KG1 (cell line): ENCODE results near the gene RICTOR.
"Not testable (repeated sequence)": the region's sequence is repeated elsewhere in the genome, so short reads cannot be mapped to it uniquely, and the experiment has no call there.

Experiments
- DNase-seq: peaks from one replicate; lab custom pipeline; 2025; lab: John Stamatoyannopoulos, UW

Gene RICTOR

DNA sequence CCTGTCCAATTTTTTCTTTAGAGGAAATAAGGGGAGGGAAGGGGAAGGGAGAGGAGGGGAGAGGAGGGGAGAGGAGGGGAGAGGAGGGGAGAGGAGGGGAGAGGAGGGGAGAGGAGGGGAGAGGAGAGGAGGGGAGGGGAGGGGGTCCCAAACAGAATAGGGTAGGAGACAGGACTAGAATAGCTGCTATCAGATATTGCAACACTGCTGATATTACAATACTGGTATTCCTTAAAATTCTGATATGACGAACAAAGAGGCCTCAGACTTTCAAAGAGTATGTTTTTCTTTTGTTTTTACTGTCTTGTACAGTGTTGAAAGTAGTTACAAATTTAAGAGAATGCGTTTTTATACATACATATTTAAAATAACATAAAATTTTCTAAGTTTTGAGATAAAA lies 67.5 kb downstream of the RICTOR start:
- no peak for DNase-seq

GRCh38 chr5:39005566-39006232 lies 68.5 kb downstream of the RICTOR start:
- no peak for DNase-seq

DNA sequence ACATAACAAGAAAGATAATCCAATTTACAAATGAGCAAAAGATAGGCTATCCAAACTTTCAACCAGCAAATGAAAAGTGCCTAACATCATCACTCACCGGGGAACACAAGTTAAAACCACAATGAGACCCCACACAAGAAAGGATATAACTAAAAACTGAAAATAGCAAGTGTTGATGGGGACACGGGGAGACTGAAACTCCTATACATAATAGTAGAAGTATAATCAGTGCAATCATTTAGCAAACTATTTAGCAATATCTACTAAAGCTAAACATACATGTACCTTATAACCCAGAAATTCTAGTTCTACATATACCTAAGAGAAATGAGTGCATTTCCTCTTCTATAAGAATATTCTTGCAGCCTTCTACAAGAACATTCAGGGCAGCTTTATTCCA lies 72.5 kb downstream of the RICTOR start:
- DNase-seq: no peak

- no peak for DNase-seq
These were observed 75.2 kb downstream of the RICTOR start for GRCh38 chr5:38999037-38999436.

DNA sequence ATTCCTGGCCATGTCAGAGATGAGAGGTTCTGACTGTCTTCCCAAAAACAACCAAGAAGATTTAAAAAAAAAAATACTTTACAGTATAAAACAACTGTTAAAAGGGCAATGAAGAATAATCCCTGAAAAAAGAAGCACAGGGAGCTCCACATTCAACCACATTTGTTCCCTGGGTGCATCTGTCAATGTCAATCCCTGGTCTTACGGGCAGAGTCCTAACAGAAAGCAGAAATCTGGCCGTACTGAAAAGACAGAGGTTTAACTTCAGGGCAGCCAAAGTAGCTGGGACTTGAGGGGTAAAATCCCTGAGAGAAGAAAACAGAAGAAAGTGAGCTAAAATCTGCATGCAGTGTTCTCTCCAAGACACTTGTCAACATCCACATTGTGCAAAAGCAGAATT lies 76.6 kb downstream of the RICTOR start:
- DNase-seq: no peak

DNA sequence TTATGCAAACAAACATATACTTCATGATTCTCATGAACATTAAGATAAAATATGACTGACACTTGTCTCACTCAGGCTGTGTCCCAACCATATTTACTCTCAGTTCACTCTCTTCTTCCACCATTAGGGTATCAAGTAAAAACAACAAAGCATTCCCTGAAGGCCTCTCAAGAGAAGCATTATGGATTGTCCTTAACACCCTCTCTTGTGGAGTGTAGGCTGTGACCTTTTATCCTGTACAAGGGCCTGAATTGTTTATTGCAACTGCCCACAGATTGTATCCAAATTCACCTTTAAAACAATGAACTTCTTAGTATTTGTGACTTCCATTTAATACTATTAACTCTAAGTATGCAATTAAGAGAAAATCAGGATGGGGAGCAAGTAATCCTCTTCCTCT lies 78.1 kb downstream of the RICTOR start:
- no peak for DNase-seq

GRCh38 chr5:38994324-38994927 lies 79.8 kb downstream of the RICTOR start:
- DNase-seq: no peak

DNA sequence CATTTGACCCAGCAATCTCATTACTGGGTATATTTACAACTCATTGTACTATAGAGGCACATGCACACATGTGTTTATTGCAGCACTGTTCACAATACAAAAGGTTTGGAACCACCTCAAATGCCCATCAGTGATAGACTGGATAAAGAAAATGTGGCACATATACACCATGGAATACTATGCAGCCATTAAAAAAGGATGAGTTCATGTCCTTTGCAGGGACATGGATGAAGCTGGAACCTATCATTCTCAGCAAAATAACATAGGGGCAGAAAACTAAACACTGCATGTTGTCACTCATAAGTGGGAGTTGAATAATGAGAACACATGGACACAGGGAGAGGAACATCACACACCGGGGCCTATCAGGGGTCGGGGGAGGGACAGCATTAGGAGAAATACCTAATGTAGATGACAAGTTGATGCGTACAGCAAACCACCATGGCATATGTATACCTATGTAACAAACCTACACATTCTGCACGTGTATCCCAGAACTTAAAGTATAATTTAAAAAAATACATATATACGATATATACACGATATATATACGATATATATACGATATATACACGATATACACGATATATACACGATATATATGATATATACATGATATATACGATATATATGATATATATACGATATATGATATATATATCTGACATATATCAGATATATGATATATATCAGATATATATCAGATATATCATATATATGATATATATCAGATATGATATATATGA lies 84.1 kb downstream of the RICTOR start:
- DNase-seq: not testable (repeated sequence)

GRCh38 chr5:38985909-38986452 lies 88.2 kb downstream of the RICTOR start:
- DNase-seq: no peak

- DNase-seq: no peak
These were observed 94.7 kb downstream of the RICTOR start for GRCh38 chr5:38979535-38979934.

DNA sequence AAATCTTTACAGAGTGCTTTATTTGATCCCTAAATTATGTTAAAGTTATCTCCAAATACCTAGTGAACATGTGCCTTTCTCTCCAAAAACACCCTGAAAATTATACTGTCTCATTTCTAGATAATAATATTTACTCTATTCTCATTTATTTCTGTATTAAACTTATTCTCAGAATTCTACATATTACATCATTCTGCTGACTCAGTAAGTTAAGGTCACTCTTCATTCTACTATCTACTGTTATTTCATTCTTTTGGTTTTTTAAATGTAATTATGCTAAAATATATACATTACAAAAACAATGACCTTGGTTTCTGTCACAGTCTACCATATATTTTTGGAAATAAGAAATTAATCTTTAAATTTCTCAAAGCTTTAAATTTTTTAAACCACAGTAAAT lies 96.2 kb downstream of the RICTOR start:
- no peak for DNase-seq

DNA sequence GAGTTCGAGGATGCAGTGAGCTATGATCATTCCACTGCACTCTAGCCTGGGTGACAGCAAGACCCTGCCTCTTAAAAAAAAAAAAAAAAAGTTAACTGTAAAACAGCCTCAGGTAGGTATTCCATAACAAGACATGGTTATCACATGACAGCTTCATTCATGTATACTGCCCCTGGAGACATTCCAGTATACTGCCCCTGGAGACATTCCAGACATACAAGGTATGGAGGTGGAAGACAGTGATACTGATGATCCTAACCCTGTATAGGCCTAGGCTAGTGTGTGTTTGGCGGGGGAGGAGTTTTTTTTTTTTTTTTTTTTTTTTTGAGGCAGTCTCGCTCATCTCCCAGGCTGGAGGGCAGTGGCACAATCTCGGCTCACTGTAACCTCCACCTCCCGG lies 105.5 kb downstream of the RICTOR start:
- no peak for DNase-seq

- DNase-seq: no peak
These were observed 112.5 kb downstream of the RICTOR start for GRCh38 chr5:38961691-38962090.

DNA sequence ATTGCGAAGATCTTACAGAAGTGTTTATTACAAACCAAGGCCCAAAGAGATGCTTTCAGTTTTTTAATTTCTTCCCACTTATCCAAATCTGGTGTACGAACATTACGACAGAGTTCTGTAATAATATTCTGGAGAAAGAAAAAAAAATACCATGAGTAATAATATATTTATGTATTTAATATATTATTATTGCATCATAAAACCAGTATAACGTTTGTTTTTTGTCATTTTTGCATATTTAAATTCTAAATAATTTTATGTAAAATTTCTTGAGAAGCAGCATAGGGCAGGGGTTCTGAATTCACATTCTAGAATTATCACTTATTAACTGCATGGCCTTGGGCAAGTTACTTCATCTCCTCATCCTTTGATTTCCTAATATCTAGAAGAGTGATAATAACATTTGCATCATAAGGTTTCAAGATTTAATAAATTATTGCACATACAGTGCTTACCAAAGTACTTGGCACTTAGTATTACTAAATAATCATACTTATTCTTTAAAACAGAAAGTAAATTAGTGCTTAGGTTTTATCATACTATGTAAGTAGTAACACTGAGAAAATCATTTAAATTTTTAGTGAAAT lies 120.7 kb downstream of the RICTOR start:
- DNase-seq: no peak

- DNase-seq: no peak
These were observed 125.7 kb downstream of the RICTOR start for GRCh38 chr5:38948501-38948900.

GRCh38 chr5:38944282-38944681 lies 129.9 kb downstream of the RICTOR start:
- DNase-seq: no peak

GRCh38 chr5:38941912-38942311 lies 132.3 kb downstream of the RICTOR start:
- no peak for DNase-seq

- DNase-seq: no peak
These were observed 133.9 kb downstream of the RICTOR start for GRCh38 chr5:38940230-38940858.

- no peak for DNase-seq
These were observed 135.2 kb downstream of the RICTOR start for GRCh38 chr5:38938973-38939372.

- no peak for DNase-seq
These were observed 135.8 kb downstream of the RICTOR start for GRCh38 chr5:38938424-38938823.

- DNase-seq: no peak
These were observed 137.9 kb downstream of the RICTOR start for GRCh38 chr5:38936269-38936668.

DNA sequence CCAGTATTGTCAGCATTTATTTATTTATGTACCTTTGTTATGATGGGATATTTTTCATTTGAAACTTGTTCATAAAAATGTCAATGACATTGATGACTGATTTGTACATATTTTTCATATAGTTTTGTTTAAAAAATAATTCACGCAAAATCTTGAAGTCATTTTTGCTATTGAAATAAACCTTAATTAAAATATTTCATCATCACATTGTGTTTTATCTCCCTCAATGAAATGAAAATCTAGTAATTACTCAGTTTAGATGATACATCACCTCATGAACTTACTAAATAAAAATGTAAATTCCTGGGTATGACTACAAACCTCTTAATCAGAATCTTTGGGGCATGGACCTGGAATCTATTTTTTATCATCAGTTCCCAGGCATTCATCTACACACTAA lies 138.8 kb downstream of the RICTOR start:
- no peak for DNase-seq
